GM18909 (cell line): ENCODE data around the gene IQCH.

Source experiments
- ATAC-seq: cut with Tn5 transposase; IDR thresholded peaks from one replicate; pipeline ENCODE4 v1.9.1; 2021; ENCODE audit warnings: mild to moderate bottlenecking; ENCODE audit not compliant: unreplicated experiment, poor library complexity

The IQCH gene

GRCh38 chr15:67474405-67475110 is 220.0 kb downstream of the IQCH start:
- ATAC-seq, result no peak

DNA sequence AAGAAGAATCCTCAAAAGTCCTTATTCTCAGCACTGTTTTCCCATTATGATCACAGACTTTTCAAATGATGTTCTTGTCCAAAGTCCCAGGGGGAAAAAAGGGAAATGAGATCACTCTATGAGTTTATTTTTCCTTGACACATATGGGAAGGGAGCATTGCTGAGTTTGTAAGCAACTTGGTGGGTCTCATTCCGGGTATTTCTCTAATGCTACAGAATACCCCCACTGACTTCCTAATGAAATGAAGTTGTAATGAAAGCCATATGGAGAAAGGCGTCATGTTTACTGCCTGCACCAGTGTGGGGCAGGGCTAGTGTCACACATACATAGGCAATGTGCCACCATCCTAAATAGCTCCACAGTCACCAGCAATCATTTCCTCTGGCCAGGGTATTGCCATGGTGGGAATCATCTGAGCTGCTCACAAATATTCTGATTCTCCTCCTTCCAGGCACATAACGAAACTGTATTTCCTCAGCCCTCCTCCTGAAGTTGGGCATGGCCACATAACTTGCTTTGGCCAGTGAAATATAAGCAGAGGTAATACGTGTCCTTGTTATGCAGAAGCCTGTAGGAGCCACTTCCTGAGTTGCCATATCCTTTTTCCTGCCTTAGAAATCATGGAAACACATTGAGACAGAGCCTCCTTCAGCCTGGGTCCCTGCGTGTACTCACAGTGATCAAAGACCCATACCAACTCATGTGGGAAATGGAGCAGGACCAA is 225.4 kb downstream of the IQCH start:
- ATAC-seq, result no peak

- no peak for ATAC-seq
Measured at GRCh38 chr15:67480741-67481140, 226.2 kb downstream of the IQCH start.

DNA sequence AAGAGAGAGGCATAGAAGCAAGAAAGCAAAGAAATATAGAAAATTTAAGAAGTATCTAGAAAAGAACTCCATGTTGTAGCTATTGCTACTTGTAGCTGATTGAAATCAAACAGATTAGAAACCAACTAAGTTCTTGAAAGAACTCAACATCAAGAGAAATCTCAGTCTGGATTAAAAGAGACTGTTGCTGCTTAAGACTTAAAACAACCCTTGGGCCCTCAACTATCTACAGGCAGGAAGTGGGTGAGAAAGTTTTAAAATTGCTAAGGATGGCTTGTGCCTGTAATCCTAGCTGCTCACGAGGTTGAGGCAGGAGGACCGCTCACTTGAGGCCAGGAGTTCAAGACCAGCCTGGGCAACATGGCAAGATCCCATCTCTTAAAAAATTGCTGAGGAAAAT is 227.1 kb downstream of the IQCH start:
- no peak for ATAC-seq

- no peak for ATAC-seq
Measured at GRCh38 chr15:67495585-67495984, 241.0 kb downstream of the IQCH start.

- no peak for ATAC-seq
Measured at GRCh38 chr15:67501177-67501835, 246.7 kb downstream of the IQCH start.

- ATAC-seq, result no peak
Measured at GRCh38 chr15:67501836-67502461, 247.4 kb downstream of the IQCH start.

GRCh38 chr15:67504056-67504455 is 249.5 kb downstream of the IQCH start:
- ATAC-seq, result no peak

DNA sequence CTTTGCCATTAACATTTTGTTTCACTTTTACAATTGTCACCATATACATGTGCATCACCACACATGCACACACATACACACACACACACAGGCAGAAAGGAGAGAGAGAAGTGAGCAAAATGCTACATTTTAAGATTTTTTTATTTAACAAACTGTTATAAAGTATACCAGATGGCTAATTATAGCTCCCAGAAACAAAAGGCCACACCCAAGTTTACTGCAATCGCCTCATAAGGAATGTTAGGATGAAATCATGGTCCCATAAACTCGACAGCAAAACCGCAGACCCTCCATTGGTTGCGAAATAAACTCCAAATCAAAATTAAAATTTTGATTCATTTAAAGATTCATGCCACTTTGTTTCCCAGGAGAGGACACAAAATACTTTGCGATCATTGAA is 250.2 kb downstream of the IQCH start:
- ATAC-seq, result no peak

GRCh38 chr15:67505675-67506572 is 251.3 kb downstream of the IQCH start:
- no peak for ATAC-seq

DNA sequence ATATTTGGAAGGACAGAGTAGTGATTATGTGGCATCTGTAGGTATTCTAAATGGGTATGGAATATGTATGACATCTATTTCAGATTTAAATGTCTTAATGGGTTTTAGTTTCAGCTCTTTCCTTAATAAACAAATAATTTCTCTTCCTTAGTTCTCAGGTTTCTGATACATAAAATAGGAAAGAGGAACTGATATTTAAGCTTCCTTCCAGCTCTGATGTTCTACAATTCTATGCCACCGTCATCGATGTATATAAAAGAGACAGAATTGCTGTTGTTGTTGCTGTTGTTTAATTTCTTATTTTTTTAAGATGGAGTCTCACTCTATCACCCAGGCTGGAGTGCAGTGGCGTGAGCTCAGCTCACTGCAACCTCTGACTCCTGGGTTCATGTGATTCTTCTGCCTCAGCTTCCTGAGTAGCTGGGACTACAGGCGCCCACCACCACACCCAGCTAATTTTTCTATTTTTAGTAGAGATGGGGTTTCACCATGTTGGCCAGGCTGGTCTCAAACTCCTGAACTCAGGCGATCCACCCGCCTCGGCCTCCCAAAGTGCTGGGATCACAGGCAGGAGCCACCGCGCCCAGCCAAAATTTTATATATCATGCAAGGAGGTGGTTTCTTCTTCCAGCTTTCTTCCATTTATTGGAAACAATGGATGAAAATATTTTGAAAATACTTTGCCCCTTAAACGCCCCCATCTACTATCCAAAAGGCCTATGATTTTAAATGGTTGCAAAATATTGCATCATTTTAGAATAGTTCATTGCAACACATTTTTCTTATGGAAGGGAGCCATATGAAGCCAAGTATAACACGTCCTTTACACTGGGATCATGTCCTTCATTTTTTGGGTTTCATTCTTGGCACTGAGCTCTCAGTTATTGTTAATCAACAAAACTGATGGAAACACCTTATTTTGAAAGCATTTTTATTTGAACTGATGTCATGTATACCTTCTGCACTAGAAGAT is 252.5 kb downstream of the IQCH start:
- ATAC-seq, result no peak

- no peak for ATAC-seq
Measured at GRCh38 chr15:67508407-67508806, 253.8 kb downstream of the IQCH start.

GRCh38 chr15:67509918-67510317 is 255.3 kb downstream of the IQCH start:
- ATAC-seq, result no peak

GRCh38 chr15:67510597-67511190 is 256.1 kb downstream of the IQCH start:
- no peak for ATAC-seq

DNA sequence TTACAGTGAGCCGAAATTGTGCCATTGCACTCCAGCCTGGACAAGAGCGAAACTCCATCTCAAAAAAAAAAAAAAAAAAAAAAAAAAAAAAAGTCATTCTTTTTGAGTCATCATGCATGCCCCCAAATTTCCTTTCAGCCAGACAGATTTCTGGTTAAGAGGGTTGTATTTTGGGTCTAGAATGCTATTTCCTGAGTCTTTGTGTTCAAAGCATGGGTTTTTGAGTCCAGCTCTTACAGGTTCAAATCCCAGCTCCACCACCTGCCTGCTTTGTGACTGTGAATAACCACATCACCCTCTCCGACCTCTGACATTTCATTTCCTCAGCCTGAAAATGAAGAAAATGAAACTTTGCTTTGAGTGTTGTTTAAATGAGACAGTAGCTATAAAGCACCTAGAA is 257.0 kb downstream of the IQCH start:
- no peak for ATAC-seq

- no peak for ATAC-seq
Measured at GRCh38 chr15:67512140-67512539, 257.6 kb downstream of the IQCH start.

- no peak for ATAC-seq
Measured at GRCh38 chr15:67512933-67513714, 258.5 kb downstream of the IQCH start.

DNA sequence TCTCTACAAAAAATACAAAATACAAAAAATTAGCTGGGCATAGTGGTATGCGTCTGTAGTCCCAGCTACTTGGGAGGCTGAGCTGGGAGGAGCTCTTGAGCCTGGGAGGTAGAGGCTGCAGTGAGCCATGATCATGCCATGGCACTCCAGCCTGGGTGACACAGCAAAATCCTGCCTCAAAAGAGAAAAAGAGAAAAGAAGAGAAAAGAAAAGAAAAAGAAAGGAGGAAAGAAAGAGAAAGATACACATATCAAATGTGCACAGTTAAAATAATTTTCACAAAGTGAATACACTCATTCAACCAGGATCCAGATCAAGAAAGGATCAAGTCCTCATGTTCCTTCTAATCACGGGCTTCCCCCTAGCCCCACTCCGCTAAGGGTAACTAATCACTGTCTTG is 260.5 kb downstream of the IQCH start:
- no peak for ATAC-seq
